NCI-H2081 treated with DMSO at 0.1 percent for 48 hours (cell line): ENCODE results near the gene TMEM253.

Experiments used
- DNase-seq: peaks from one replicate; lab custom pipeline; 2025; lab: John Stamatoyannopoulos, UW

TMEM253 gene

GRCh38 chr14:21071225-21072030 is 29.4 kb upstream of the TMEM253 start:
- DNase-seq, result peak; percentile 28

- no peak for DNase-seq
Measured at GRCh38 chr14:21072031-21072473, 28.8 kb upstream of the TMEM253 start.

- no peak for DNase-seq
Measured at GRCh38 chr14:21072781-21073339, 28.0 kb upstream of the TMEM253 start.

- no peak for DNase-seq
Measured at GRCh38 chr14:21073921-21074320, 26.9 kb upstream of the TMEM253 start.

- no peak for DNase-seq
Measured at GRCh38 chr14:21074398-21075272, 26.2 kb upstream of the TMEM253 start.

- no peak for DNase-seq
Measured at GRCh38 chr14:21075719-21076437, 25.0 kb upstream of the TMEM253 start.

GRCh38 chr14:21077672-21078071 is 23.2 kb upstream of the TMEM253 start:
- DNase-seq, result no peak

- no peak for DNase-seq
Measured at GRCh38 chr14:21078287-21078686, 22.6 kb upstream of the TMEM253 start.

- no peak for DNase-seq
Measured at GRCh38 chr14:21078726-21079125, 22.1 kb upstream of the TMEM253 start.

GRCh38 chr14:21081521-21082142 is 19.2 kb upstream of the TMEM253 start:
- DNase-seq, result no peak

GRCh38 chr14:21083565-21084325 is 17.1 kb upstream of the TMEM253 start:
- no peak for DNase-seq

- DNase-seq, result no peak
Measured at GRCh38 chr14:21084396-21084795, 16.5 kb upstream of the TMEM253 start.

GRCh38 chr14:21084998-21085853 is 15.6 kb upstream of the TMEM253 start:
- DNase-seq, result no peak

- DNase-seq, result no peak
Measured at GRCh38 chr14:21086908-21087293, 14.0 kb upstream of the TMEM253 start.

GRCh38 chr14:21087294-21088091 is 13.4 kb upstream of the TMEM253 start:
- DNase-seq, result peak; percentile 52

GRCh38 chr14:21088687-21089086 is 12.2 kb upstream of the TMEM253 start:
- DNase-seq, result no peak

- no peak for DNase-seq
Measured at GRCh38 chr14:21089271-21089670, 11.6 kb upstream of the TMEM253 start.

GRCh38 chr14:21089877-21090193 is 11.0 kb upstream of the TMEM253 start:
- DNase-seq, result no peak
